Natural killer cell treated with Interleukin-12 subunit alpha and Interleukin-12 subunit beta and Interleukin-15 and Interleukin-18, amount 100 ng/mL, for 72 hours (primary cell): Measurements from ENCODE around the gene PPP2R5C. TPM values are rescaled to one million over a fixed set of nuclear protein-coding genes. Genes with fewer than 3 reads are reported as not detected.
"Not testable (repeated sequence)": the region's sequence is repeated elsewhere in the genome, so short reads cannot be mapped to it uniquely, and the experiment has no call there.

Source experiments
- ATAC-seq, 2 donors: fragments of 150-1000 bp; cut with Tn5 transposase in 1 of 2; sonication (Bioruptor Pico), chemical (Tn5 transposase) in 1 of 2; 2 replicates each; pipeline ENCODE4 v1.10.0; 2021
- DNase-seq: peaks from one replicate; pipeline ENCODE4 v3.0.0; 2022; ENCODE audit warnings: low spot score
- H3K27ac Mint-ChIP-seq, 2 donors: 1 replicate in 1 of 2; 2 replicates in 1 of 2; pipeline ENCODE4 v1.8.0; 2022; ENCODE audit warnings: mixed read lengths in 2 of 2, mild to moderate bottlenecking in 1 of 2, moderate library complexity in 1 of 2
- H3K27me3 Mint-ChIP-seq, 2 donors: 1 replicate in 1 of 2; 2 replicates in 1 of 2; pipeline ENCODE4 v1.8.0; 2022; ENCODE audit warnings: mixed read lengths in 2 of 2
- H3K36me3 Mint-ChIP-seq: one replicate; pipeline ENCODE4 v1.8.0; 2022; ENCODE audit warnings: mixed read lengths
- H3K4me1 Mint-ChIP-seq, 2 donors: 1 replicate in 1 of 2; 2 replicates in 1 of 2; pipeline ENCODE4 v1.8.0; 2022; ENCODE audit warnings: low read depth in 2 of 2, mixed read lengths in 2 of 2, mild to moderate bottlenecking in 1 of 2
- H3K4me3 Mint-ChIP-seq: one replicate; pipeline ENCODE4 v1.8.0; 2022; ENCODE audit warnings: mixed read lengths
- H3K9me3 Mint-ChIP-seq: 2 replicates; pipeline ENCODE4 v1.8.0; 2022; ENCODE audit warnings: mixed read lengths
- total RNA-seq, 2 donors: library from RNA; stranded (reverse); gene quantifications; one replicate each; pipeline ENCODE4 v1.2.3, GENCODE V29; 2022

PPP2R5C gene
- total RNA-seq, 2 donors from 2014 or later: 149 to 210 TPM

DNA sequence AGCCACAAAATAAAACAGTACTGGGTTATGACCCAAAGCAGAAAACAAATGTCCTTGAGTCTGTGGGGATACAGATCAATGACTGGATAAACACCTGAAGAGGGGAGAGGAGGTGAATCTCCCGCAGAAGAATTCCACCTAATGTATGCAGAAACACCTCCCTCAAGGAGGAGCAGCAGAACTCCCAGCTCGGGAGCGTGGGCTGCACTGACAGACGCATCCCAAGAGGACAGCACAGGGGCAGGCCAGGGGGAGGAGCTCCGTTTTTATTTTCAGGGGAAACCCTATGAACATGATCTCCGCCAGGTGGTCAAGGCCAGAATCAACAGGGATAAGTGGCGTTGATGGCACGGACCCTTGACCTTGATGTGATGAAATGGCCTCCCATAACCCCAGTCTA is 41.8 kb upstream of the PPP2R5C start:
- Mint-ChIP-seq H3K27ac (peak overlapping the region; percentile 66 to 96), H3K4me3 (no peak overlapping the region), H3K9me3 (no peaks in the 10 kb centered on the region), H3K27me3 (no peaks in the 10 kb centered on the region), H3K36me3 (no peaks in the 10 kb centered on the region), H3K4me1 (peaks cover 54 to 56% of the 10 kb centered on the region in 2 donors)
- no peak for DNase-seq
- ATAC-seq: no peak

DNA sequence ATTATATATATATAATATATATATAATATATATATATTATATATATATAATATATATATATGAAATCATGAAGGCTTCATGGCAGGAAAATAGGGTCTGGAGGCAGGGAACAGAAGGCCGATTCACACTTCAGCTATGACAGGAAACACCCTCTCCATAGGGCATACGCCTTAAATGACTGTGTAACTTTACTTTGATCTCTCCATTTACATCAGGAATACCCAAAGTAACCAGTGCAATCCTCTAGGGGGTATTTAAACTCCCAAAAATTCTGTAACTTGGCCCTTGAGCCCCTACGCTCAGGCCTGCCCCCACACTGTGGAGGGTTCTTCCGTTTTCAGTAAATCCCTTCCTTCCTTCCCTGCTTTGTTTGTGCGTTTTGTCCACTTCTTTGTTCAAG is 40.4 kb upstream of the PPP2R5C start:
- Mint-ChIP-seq H3K4me1 (peaks cover 56% of the 10 kb centered on the region in 2 donors), H3K36me3 (no peaks in the 10 kb centered on the region), H3K9me3 (no peaks in the 10 kb centered on the region), H3K27me3 (no peaks in the 10 kb centered on the region), H3K4me3 (peak overlapping the region; percentile 85), H3K27ac (peak overlapping the region; percentile 95 to 96)
- ATAC-seq: no peak
- no peak for DNase-seq

- Mint-ChIP-seq H3K36me3 (no peaks in the 10 kb centered on the region), H3K4me3 (peak overlapping the region; percentile 85), H3K27me3 (no peaks in the 10 kb centered on the region), H3K27ac (peak overlapping the region; percentile 95 to 96), H3K4me1 (peaks cover 56 to 59% of the 10 kb centered on the region in 2 donors), H3K9me3 (no peaks in the 10 kb centered on the region)
- peak; percentile 81 for DNase-seq
- peak; percentile 87 to 88 for ATAC-seq
These were observed 39.4 kb upstream of the PPP2R5C start for GRCh38 chr14:101721951-101722661.

DNA sequence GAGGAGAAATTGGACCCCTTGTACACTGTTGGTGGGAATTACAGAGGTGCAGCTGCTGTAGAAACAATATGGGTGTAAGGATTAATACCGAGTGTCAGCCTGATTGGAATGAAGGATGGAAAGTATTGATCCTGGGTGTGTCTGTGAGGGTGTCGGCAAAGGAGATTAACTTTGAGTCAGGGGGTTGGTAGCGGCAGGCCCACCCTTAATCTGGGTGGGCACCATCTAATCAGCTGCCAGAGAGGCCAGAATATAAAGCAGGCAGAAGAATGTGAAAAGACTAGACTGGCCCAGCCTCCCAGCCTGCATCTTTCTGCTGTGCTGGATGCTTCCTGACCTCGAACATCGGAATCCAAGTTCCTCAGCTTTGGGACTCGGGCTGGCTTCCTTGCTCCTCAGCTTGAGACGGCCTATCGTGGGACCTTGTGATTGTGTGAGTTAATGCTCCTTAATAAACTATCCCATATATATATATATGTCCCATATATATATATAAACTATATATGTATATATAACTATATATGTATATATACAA is 38.4 kb upstream of the PPP2R5C start:
- DNase-seq (no peak), ATAC-seq (no peak)
- H3K4me1 Mint-ChIP-seq: peaks cover 60 to 64% of the 10 kb centered on the region in 2 donors
- no peaks in the 10 kb centered on the region for H3K36me3 Mint-ChIP-seq
- H3K4me3 Mint-ChIP-seq: peak overlapping the region; percentile 85
- peak overlapping the region; percentile 95 to 96 for H3K27ac Mint-ChIP-seq
- no peaks in the 10 kb centered on the region for H3K9me3 Mint-ChIP-seq
- no peaks in the 10 kb centered on the region for H3K27me3 Mint-ChIP-seq

GRCh38 chr14:101725652-101726051 is 35.9 kb upstream of the PPP2R5C start:
- not testable (repeated sequence) for ATAC-seq, H3K27me3 Mint-ChIP-seq, DNase-seq, H3K36me3 Mint-ChIP-seq, H3K9me3 Mint-ChIP-seq
- peak overlapping the region; percentile 25 to 50 for H3K27ac Mint-ChIP-seq
- H3K4me3 Mint-ChIP-seq: peak overlapping the region; percentile 62
- H3K4me1 Mint-ChIP-seq: peaks cover 59 to 63% of the 10 kb centered on the region in 2 donors

GRCh38 chr14:101726295-101726953 is 35.1 kb upstream of the PPP2R5C start:
- H3K27me3 Mint-ChIP-seq: no peaks in the 10 kb centered on the region
- ATAC-seq (peak; percentile 59 to 70), DNase-seq (no peak)
- no peaks in the 10 kb centered on the region for H3K9me3 Mint-ChIP-seq
- peak overlapping the region; percentile 50 to 63 for H3K27ac Mint-ChIP-seq
- peak overlapping the region; percentile 62 for H3K4me3 Mint-ChIP-seq
- no peaks in the 10 kb centered on the region for H3K36me3 Mint-ChIP-seq
- H3K4me1 Mint-ChIP-seq: peaks cover 63 to 66% of the 10 kb centered on the region in 2 donors

DNA sequence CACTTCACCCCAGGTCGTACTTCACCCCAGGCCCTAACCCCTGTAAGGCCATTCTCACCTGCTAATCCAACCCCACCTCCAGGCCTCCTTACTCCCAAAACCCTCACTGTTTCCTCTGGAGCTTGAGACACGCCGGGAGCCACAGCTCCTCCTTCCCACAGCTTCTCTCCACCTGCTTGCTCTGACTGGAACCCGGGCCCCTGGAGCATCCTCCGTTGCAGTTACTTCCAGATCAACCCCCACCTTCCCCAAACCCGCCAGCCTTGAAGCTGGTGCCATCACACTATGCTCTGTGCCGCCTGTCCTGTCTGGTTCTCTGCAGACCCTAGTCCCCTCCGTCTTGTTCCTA is 34.6 kb upstream of the PPP2R5C start:
- Mint-ChIP-seq H3K4me1 (peaks cover 65 to 68% of the 10 kb centered on the region in 2 donors), H3K27ac (peak overlapping the region; percentile 50 to 63), H3K9me3 (no peaks in the 10 kb centered on the region)

GRCh38 chr14:101727611-101728366 is 33.7 kb upstream of the PPP2R5C start:
- ATAC-seq (no peak), DNase-seq (no peak)
- Mint-ChIP-seq H3K9me3 (no peaks in the 10 kb centered on the region), H3K4me1 (peaks cover 63 to 64% of the 10 kb centered on the region in 2 donors), H3K36me3 (no peaks in the 10 kb centered on the region), H3K27ac (peak overlapping the region; percentile 50 to 63), H3K27me3 (no peaks in the 10 kb centered on the region), H3K4me3 (peak overlapping the region; percentile 62)

More for the DNA sequence above, 34.6 kb upstream of the PPP2R5C start:
- no peak for DNase-seq
- no peak for ATAC-seq
- Mint-ChIP-seq H3K36me3 (no peaks in the 10 kb centered on the region), H3K27me3 (no peaks in the 10 kb centered on the region), H3K4me3 (peak overlapping the region; percentile 62)

GRCh38 chr14:101728367-101728742 is 33.2 kb upstream of the PPP2R5C start:
- Mint-ChIP-seq H3K4me1 (peaks cover 60 to 63% of the 10 kb centered on the region in 2 donors), H3K36me3 (no peaks in the 10 kb centered on the region), H3K27ac (peak overlapping the region in 1 of 2 donors; percentile 63), H3K4me3 (no peak overlapping the region), H3K9me3 (no peaks in the 10 kb centered on the region), H3K27me3 (no peaks in the 10 kb centered on the region)
- no peak for ATAC-seq
- no peak for DNase-seq

DNA sequence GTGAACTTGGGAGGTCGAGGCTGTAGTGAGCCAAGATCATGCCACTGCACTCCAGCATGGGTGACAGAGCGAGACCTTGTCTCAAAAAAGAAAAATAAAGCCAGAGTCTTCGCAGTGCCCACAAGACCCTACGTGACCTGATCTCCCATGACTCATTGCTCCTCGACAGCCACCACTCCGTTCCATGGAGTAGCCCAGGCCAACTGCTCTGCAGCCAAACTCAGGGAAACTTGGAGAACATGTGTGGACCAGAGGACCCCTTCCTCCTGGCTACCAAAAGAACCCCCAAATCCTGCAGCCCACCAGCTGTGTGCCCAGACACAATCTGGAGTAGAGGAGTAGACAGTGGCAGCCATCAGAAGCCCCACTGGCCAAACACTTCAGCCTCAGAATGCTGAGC is 32.1 kb upstream of the PPP2R5C start:
- Mint-ChIP-seq H3K27ac (peak overlapping the region in 1 of 2 donors; percentile 54), H3K4me1 (peaks cover 63 to 64% of the 10 kb centered on the region in 2 donors), H3K9me3 (no peaks in the 10 kb centered on the region), H3K36me3 (no peaks in the 10 kb centered on the region), H3K27me3 (no peaks in the 10 kb centered on the region), H3K4me3 (no peak overlapping the region)
- ATAC-seq: no peak
- no peak for DNase-seq

DNA sequence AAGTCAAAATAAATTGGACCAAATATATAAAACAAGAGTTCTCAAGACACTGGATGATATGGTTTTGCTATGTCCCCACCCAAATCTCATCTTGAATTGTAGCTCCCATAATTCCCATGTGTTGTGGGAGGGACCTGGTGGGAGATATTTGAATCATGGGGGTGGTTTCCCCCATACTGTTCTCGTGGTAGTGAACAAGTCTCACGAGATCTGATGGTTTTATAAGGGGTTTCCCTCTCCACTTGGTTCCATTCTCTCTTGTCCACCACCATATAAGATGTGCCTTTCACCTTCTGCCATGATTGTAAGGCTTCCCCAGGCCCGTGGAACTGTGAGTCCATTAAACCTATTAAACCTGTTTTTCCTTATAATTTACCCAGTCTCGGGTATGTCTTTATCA is 31.4 kb upstream of the PPP2R5C start:
- Mint-ChIP-seq H3K27ac (peak overlapping the region in 1 of 2 donors; percentile 54), H3K4me1 (peaks cover 63 to 64% of the 10 kb centered on the region in 2 donors)
- not testable (repeated sequence) for H3K4me3 Mint-ChIP-seq, ATAC-seq, H3K9me3 Mint-ChIP-seq, H3K36me3 Mint-ChIP-seq, DNase-seq, H3K27me3 Mint-ChIP-seq

GRCh38 chr14:101730626-101731186 is 30.8 kb upstream of the PPP2R5C start:
- H3K27me3 Mint-ChIP-seq: no peaks in the 10 kb centered on the region

More at GRCh38 chr14:101730626-101731186, 30.8 kb upstream of the PPP2R5C start:
- peak overlapping the region; percentile 51 to 78 for H3K27ac Mint-ChIP-seq
- H3K4me3 Mint-ChIP-seq: peak overlapping the region; percentile 76
- H3K4me1 Mint-ChIP-seq: peaks cover 57 to 60% of the 10 kb centered on the region in 2 donors
- DNase-seq (no peak), ATAC-seq (no peak)
- no peaks in the 10 kb centered on the region for H3K36me3 Mint-ChIP-seq
- H3K9me3 Mint-ChIP-seq: no peaks in the 10 kb centered on the region
